Activated naive CD4-positive, alpha-beta T cell (primary cell): ENCODE results near the gene CTBP2.

ENCODE experiments used
- DNase-seq, 4 experiments: peaks; one replicate each; lab custom pipeline; 2025; lab: John Stamatoyannopoulos, UW

CTBP2 gene

GRCh38 chr10:124941823-124942222 is 218.5 kb downstream of the CTBP2 start, which contains the start of gene ZRANB1:
ZRANB1 (plus strand) TSS chr10:124942123; CDS start chr10:124942494, 371 bp downstream.
- no peak for DNase-seq

GRCh38 chr10:124939290-124939689 is 221.1 kb downstream of the CTBP2 start:
- DNase-seq: no peak

GRCh38 chr10:124936813-124937212 is 223.6 kb downstream of the CTBP2 start:
- DNase-seq: no peak

- DNase-seq: no peak
Observed at GRCh38 chr10:124935946-124936345, 224.4 kb downstream of the CTBP2 start.
